Kidney tubule cell (primary cell): ENCODE data around the gene RGS7.
A peak's percentile ranks its signal among the peaks of the same experiment; 100 is the strongest.

Source experiments
- DNase-seq: peaks from one replicate; pipeline ENCODE4 v3.0.0-alpha.2; 2018; ENCODE audit warnings: low spot score

Gene RGS7

DNA sequence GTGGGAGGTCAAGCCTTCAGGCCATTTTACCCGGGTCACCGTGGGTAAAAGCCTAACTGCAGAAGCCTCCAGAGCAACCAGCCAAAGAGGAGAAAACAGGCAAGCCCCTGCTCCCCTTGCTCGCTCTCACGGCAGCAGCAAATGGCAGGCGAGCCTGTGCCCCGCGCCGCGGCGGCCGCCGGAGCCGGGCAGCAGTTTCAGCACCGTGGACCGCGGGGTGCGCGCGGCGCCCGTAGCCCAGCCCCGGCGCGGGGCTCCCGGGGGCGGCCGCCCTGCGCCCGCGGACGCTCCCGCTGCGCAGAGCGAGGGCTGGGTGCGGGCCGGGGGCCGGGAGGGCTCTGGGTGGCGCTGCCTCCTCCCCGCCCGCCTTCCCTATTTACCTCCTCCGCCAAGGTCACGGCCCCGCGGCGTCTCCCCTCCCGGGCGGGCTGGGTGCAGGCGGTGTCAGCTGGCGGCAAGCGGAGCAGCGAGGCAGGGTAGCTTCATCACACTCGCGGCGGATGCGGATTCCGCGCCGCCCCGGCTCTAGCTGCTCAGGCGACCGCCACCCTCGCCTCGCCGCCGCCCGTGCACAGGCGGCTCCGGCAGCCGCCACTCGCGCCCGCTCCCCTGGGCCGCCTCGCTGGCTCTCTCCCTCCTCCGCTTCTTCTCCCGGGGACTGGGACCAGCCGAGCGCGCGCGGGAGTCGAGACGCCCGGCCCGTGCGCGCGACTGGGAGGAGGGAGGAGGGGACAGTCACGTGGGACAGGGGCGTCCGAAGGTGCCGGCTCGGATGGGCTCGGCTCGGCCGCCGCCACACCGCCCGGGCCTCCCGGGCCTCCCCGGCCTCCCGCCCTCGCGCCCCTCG is at the start of gene RGS7:
TSS of gene RGS7 (minus strand) at position 687 of the 847 bp plus-strand sequence.
- DNase-seq: peak; percentile 52

DNA sequence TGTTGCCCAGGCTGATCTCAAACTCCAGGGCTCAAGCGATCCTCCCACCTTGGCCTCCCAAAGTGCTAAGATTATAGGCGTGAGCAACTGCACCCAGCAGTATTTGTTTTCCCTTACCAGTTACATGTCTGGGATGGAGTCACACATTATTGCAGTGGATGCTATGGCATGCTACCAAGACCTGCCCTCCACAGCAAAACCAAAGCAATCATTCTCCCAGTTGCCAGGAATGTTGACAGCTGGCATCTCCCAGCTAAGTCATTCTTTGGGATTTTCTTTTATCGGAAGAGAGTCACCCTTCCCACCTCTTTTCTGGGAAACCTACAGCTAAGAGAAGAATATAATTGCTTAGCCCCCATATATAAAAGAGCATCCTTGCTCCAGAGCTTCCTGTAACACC is 49.4 kb upstream of the RGS7 start:
- no peak for DNase-seq

DNA sequence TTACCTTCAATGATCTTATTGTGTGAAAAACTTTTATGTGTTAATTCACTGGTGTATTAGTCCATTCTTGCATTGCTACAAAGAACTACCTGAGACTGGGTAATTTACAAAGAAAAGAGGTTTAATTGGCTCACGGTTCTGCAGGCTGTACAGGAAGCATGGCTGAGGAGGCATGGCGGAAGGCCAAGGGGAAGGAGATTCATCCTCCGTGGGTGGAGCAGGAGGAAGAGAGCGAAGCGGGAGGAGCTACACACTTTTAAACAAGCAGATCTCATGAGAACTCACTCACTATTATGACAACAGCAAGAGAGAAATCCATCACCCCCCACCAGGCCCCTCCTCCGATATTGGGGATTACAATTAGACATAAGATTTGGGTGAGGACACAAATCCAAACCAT is 44.2 kb upstream of the RGS7 start:
- peak; percentile 18 for DNase-seq

GRCh38 chr1:241396747-241397681 is 40.0 kb upstream of the RGS7 start:
- DNase-seq: peak; percentile 17

- DNase-seq: no peak
Observed at GRCh38 chr1:241391926-241392710, 35.1 kb upstream of the RGS7 start.

DNA sequence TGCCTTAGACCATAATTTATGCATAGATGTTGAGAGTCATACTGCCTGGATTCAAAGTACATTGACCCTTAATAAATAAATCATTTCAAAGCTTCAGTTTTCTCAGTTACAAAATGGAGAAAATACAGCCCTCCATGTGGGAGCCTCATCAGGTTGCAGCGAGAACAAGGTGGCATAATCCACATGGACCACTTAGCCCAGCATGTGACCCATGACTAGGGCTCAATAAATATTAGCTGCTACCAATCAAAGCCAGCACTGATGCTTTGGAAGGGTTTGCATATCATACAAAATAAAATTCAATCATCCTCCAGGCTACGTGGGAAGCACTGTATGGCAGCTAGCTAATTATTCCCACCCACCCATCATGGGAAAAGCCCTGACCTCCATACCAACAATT is 33.5 kb upstream of the RGS7 start:
- DNase-seq: no peak

DNA sequence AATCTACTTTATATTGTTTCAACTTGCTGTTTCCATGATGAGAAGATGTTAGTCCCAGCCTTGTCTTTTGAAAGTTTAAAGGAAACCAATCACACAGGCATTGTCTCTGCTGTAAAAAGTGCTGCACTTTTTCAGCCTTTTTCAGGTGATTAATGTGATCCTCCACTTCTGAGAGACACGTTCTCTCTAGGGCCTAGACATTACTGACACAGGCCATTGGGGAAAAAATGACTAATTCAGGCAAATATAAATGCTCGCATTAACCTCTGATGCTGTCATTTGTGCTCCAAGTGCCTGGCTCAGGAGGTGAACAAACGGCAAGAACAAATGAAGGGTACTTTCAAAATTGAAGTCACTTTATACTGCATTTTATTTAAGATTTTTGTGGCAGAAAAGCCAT is 32.4 kb upstream of the RGS7 start:
- DNase-seq: no peak

- DNase-seq: no peak
Observed at GRCh38 chr1:241387216-241387615, 30.2 kb upstream of the RGS7 start.

- DNase-seq: no peak
Observed at GRCh38 chr1:241376701-241377100, 19.7 kb upstream of the RGS7 start.

DNA sequence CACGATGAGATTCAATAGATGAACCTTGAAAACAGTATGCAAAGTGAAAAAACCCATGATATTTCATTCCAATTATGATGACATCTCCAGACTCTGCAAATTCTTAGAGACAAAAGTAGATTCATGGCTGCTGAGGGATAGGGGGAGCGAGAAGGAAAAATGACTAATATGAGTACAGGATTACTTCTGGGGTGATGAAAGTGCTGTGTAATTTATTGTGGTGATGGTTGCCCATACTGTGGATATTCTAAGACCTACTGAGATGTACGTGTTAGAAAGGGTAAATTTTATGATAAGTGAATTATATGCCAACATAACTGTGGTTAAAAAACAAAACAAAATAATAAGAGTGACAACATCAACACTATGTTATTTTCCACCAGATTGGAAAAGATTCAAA is 18.9 kb upstream of the RGS7 start:
- no peak for DNase-seq

- no peak for DNase-seq
Observed at GRCh38 chr1:241366196-241366595, 9.2 kb upstream of the RGS7 start.

GRCh38 chr1:241362350-241362749 is 5.3 kb upstream of the RGS7 start:
- DNase-seq: no peak

DNA sequence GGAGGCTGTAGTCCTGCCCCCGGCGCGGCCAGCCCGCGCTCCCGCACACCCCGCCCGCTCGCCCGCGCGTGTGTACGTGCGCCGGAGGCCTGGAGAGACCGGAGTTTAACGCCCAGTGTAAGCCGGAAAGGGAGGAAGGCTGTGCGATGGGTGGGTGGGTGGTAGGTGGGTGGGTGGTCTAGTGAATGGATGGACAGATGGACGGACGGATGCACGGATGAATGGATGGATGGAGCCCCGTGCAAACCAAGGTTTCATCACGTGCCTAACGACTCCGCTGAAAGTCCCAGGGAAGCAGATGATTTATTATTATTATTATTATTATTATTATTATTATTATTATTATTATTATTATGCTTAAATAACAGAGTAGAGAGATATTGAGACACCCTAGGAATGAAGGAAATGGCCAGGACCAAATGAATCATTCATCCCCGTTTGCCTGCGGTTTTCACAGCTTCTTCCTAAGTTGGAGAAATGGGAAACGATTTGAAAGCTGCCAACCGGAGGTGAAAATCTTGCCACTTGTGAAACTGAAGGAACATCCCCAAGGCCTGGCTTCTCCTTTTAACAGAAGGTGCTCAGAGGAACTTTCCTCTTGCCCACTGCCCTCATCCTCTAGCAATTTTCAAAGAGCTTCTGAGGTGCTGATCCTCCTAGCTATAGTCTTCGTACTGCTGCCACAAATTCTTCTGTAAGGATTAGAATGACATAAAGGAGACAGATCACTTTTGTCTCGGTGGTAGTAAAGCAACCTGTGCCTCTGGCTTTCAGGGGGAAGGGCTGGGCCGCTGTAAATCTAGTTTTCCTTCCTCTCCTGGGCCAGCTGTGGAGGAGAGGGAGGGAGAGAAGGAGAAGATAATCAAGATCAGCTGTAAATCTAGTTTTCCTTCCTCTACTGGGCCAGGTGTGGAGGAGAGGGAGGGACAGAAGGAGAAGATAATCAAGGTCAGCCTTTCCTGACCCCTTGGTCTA is 648 bp upstream of the RGS7 start:
- DNase-seq: peak; percentile 56

DNA sequence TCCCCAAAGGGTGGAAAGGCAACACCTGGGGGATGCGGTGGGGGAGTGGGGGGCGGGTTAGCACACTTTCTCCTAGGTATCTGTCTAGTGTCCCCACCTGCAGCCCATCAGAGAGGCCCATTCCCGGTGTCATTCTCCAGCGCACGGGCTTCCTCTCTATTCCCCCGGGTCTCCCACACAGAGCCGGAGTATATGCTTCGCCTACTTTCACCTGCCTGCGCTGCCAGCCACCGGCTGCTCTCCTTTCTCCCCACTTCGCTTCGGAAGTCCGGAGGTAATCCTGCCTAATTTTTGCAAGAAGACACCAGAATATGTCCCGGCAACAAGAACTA is 852 bp downstream of the RGS7 start:
- no peak for DNase-seq

DNA sequence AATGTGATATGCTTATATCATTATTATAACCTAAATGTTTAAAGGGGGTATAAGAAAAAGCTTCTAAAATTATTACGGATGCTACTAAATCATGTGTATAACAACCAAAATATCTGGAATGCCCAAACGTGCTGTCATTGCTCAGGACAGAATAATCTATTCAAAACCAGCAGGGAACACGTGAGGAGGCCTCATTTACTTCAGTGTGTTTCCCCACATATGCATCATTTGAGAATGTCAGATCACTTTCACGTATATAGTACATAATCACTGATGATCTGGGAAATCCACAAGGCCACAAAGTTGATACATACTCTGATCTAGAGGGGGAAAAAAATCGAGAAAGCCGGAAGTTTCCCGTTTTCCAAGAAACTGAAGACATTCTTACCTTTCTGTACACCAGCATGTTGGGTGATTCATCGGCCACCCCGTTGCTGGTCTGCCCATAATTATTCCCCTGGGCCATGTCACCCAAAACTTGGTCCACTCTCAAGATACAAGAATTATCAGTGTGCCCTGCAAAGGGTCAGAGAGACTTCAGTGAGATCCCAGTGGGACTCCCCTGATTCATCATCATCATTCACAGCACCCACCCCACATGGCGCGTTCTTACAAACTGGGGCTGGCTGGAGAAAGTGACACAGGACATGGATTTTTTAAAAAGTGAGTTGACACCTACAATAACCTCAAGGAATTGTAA is 1.5 kb downstream of the RGS7 start:
- no peak for DNase-seq

- no peak for DNase-seq
Observed at GRCh38 chr1:241352401-241352800, 4.6 kb downstream of the RGS7 start.

DNA sequence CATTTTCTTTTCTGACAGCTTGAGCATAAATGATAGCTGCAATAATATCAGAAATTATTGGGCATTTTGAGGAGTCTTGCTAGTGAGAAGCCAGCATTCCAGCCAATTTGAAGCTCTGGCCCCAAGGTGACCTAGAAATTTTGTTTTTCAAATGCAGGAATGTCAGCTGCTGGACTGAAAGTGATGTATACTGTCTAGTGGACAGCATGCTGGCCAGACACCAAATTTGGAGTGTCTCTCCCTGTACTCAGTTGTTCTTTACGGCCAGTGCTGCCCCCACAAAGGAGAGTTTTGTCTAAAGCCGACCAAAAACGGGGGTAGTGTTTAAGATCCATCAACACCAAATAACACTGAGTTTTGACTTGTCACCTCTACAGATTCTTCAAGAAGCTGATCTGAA is 5.2 kb downstream of the RGS7 start:
- DNase-seq: no peak

GRCh38 chr1:241343956-241344355 is 13.0 kb downstream of the RGS7 start:
- no peak for DNase-seq

DNA sequence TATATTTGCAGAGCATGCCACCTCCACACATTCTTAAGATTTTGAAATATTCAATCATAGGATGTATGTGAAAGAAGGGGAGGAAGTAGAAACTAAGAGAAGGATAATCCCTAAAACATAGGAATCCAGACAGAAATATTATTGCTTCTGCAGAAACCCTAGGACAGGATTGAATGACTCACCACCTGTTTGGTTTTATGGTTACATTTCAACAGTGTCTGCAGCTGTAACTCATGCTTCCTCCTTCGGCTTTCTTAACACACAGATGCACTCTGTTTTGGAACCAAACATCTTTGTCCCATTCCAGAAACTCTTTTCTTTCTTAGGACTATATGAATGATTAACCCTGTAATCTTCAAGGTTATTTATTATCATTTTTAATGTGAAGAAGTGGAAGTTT is 20.7 kb downstream of the RGS7 start:
- peak; percentile 48 for DNase-seq

GRCh38 chr1:241332987-241333386 is 24.0 kb downstream of the RGS7 start:
- no peak for DNase-seq

GRCh38 chr1:241332037-241332409 is 25.0 kb downstream of the RGS7 start:
- no peak for DNase-seq
